Chondrocyte (in vitro differentiated cells): ENCODE data around the gene ASMTL. TPM values are rescaled to one million over a fixed set of nuclear protein-coding genes. Genes with fewer than 3 reads are reported as not detected.
"Not testable (repeated sequence)": the region's sequence is repeated elsewhere in the genome, so short reads cannot be mapped to it uniquely, and the experiment has no call there.

ENCODE experiments used
- DNase-seq: peaks from one replicate; pipeline ENCODE4 v3.0.0; 2021; ENCODE audit warnings: mixed read lengths, low spot score
- H3K27ac Mint-ChIP-seq: one replicate; pipeline ENCODE4 v1.8.0; 2021; ENCODE audit warnings: mild to moderate bottlenecking, moderate library complexity, mixed read lengths; ENCODE audit not compliant: unreplicated experiment
- H3K27me3 Mint-ChIP-seq: 2 replicates; pipeline ENCODE4 v1.8.0; 2021; ENCODE audit warnings: low read depth, mixed read lengths
- H3K36me3 Mint-ChIP-seq: 2 replicates; pipeline ENCODE4 v1.8.0; 2021; ENCODE audit warnings: low read depth, mixed read lengths
- H3K4me1 Mint-ChIP-seq: 2 replicates; pipeline ENCODE4 v1.8.0; 2021; ENCODE audit warnings: low read depth, mild to moderate bottlenecking, mixed read lengths
- H3K4me3 Mint-ChIP-seq: one replicate; pipeline ENCODE4 v1.8.0; 2021; ENCODE audit warnings: mild to moderate bottlenecking, moderate library complexity, mixed read lengths; ENCODE audit not compliant: unreplicated experiment
- H3K9me3 Mint-ChIP-seq: 2 replicates; pipeline ENCODE4 v1.8.0; 2021; ENCODE audit warnings: low read depth, mixed read lengths
- CTCF ChIP-seq: fragments of 200-600 bp; sonication (generic); IDR thresholded peaks from 2 replicates; pipeline ENCODE4 v1.5.0; 2021; ENCODE audit warnings: antibody characterized with exemption, mild to moderate bottlenecking, moderate library complexity
- total RNA-seq: library from RNA; stranded (reverse); gene quantifications from 3 replicates; pipeline ENCODE4 v1.2.1, GENCODE V29; 2021

ASMTL gene
- total RNA-seq, 1 donor from 2014 or later = 19.6 TPM

GRCh38 chrX:1435241-1435895 lies 17.3 kb downstream of the ASMTL start:
- DNase-seq = peak; percentile 84
- Mint-ChIP-seq H3K9me3 (no peaks in the 10 kb centered on the region), H3K4me1 (no peaks in the 10 kb centered on the region), H3K4me3 (no peak overlapping the region), H3K27ac (no peak overlapping the region), H3K27me3 (no peaks in the 10 kb centered on the region), H3K36me3 (peaks cover 20% of the 10 kb centered on the region)
- TF ChIP-seq CTCF = no peak

DNA sequence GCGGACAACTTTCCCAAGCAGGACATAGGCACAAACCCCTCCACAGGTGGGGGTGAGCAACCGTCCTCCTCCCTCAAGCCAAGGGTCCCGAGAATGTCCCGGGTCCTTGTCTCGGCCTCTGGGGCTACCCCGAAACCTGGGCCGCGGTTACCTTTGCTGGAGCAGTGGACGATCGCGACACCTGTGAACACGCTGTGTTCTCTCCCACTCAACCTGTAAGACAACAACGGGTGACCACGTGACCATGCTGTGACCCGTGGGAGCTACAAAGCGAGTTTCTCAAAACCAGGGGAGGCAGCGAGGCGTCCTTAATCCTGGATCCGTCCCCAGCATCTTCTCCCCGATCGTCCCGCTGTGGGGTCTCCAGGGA lies 17.9 kb downstream of the ASMTL start:
- no peak for TF ChIP-seq CTCF
- Mint-ChIP-seq H3K4me1 (no peaks in the 10 kb centered on the region), H3K36me3 (peaks cover 20% of the 10 kb centered on the region), H3K9me3 (no peaks in the 10 kb centered on the region), H3K4me3 (no peak overlapping the region), H3K27me3 (no peaks in the 10 kb centered on the region), H3K27ac (no peak overlapping the region)
- peak; percentile 87 for DNase-seq

DNA sequence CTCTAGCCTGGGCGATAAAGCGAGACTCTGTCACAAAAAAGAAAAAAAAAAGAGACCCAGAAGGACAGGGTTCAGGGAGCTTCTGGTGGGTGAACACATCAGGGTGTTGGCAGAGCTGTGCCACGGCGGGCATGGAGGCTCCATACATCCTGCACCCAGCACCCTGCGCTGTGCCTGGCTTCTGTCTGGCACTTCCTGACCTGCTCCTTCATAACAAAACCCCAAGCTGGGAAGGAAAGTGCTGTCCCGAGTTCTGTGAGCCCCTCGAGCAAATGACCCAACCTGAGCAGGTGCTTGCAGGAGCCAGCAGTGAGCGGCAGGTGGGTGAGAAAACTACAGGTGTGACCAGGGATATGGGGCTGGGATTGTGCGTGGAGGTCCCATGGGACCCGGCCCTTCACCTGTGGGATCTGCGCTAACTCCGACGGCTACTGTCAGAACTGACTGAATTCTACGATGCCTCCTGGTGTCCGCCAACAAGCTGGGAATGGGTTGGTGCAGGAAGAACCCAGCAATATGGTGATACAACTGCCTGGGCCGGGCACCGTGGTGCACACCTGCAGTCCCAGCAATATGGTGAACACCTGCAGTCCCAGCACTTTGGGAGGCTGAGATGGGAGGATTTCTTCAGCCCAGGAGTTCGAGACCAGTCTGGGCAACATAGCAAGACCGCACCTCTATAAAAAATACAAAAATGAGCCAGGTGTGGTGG lies 18.9 kb downstream of the ASMTL start:
- H3K4me3 Mint-ChIP-seq = no peak overlapping the region
- H3K27me3 Mint-ChIP-seq = no peaks in the 10 kb centered on the region

DNA sequence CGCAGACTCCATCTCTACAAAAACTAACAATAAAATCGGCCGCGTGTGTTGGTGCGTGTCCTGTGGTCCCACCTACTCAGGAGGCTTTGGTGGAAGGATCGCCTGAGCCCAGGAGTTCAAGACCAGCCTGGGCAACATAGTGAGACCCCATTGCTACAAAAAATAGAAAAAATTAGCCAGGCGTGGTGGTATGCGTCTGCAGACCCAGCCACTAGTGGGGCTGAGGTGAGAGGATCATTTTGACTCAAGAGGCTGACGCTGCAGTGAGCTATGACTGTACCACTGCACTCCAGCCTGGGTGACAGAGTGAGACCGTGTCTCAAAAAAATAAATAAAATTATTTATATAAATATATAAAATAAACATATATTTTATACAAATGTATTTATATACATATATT lies 22.3 kb downstream of the ASMTL start:
- no peak overlapping the region for H3K4me3 Mint-ChIP-seq
- H3K4me1 Mint-ChIP-seq = no peaks in the 10 kb centered on the region
- H3K36me3 Mint-ChIP-seq = peaks cover 11% of the 10 kb centered on the region
- H3K27me3 Mint-ChIP-seq = no peaks in the 10 kb centered on the region
- no peak for TF ChIP-seq CTCF
- no peak overlapping the region for H3K27ac Mint-ChIP-seq
- DNase-seq = peak; percentile 30
- H3K9me3 Mint-ChIP-seq = no peaks in the 10 kb centered on the region

More for the DNA sequence above, 18.9 kb downstream of the ASMTL start:
- TF ChIP-seq CTCF = no peak
- Mint-ChIP-seq H3K9me3 (no peaks in the 10 kb centered on the region), H3K27ac (peak overlapping the region; percentile 17), H3K4me1 (no peaks in the 10 kb centered on the region), H3K36me3 (peaks cover 18% of the 10 kb centered on the region)
- peak; percentile 67 for DNase-seq

GRCh38 chrX:1427756-1428155 lies 25.0 kb downstream of the ASMTL start:
- H3K27ac Mint-ChIP-seq = no peak overlapping the region
- H3K9me3 Mint-ChIP-seq = peaks cover 9% of the 10 kb centered on the region
- H3K4me3 Mint-ChIP-seq = no peak overlapping the region
- no peak for TF ChIP-seq CTCF
- H3K4me1 Mint-ChIP-seq = no peaks in the 10 kb centered on the region
- peaks cover 23% of the 10 kb centered on the region for H3K36me3 Mint-ChIP-seq
- H3K27me3 Mint-ChIP-seq = no peaks in the 10 kb centered on the region
- DNase-seq = peak; percentile 94

DNA sequence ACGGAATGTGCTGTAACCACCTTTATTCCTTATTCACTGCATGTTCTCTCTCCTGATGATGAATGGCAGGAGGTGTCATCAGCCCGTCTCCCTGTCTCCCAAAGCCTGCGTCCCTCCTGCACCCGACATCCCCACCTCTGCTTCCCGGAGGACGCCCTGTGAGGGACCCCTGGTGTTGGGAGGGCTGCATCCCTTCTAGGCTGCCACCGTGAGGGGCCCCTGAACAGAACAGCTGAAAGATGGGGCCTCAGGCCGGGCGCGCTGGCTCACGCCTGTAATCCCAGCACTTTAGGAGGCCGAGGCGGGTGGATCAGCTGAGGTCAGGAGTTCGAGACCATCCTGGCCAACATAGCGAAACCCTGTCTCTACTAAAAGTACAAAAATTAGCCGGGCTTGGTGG lies 26.4 kb downstream of the ASMTL start:
- not testable (repeated sequence) for H3K4me1 Mint-ChIP-seq, H3K27ac Mint-ChIP-seq, H3K4me3 Mint-ChIP-seq, H3K27me3 Mint-ChIP-seq
- Mint-ChIP-seq H3K9me3 (peaks cover 21% of the 10 kb centered on the region), H3K36me3 (peaks cover 31% of the 10 kb centered on the region)
- DNase-seq = peak; percentile 61
